Amniotic epithelial cell (primary cell): ENCODE results near the gene GPR143.

Source experiments
- DNase-seq: peaks from one replicate; pipeline ENCODE4 v3.0.0-alpha.2; 2010; ENCODE audit warnings: low read depth

Gene GPR143

DNA sequence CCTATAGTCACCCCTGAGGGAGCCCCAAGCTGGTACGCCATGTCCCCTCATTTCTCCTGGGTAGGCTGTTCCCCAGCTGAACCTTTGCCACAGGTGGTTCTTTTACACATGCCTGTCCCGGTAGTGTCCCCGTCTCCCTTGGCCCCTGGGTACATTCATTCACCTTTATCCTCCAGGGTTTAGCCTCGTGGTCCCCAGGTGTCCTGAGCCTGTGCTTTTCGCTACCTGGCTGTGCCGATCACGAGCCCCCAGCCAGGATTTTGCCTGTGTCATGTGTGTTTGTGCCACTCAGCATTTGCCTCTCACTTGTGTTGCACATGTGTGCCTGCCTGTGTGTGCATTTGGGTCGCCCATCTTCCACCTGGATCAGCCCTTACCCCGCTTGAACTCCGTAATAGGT, 57.6 kb downstream of the GPR143 start:
- DNase-seq, result no peak

DNA sequence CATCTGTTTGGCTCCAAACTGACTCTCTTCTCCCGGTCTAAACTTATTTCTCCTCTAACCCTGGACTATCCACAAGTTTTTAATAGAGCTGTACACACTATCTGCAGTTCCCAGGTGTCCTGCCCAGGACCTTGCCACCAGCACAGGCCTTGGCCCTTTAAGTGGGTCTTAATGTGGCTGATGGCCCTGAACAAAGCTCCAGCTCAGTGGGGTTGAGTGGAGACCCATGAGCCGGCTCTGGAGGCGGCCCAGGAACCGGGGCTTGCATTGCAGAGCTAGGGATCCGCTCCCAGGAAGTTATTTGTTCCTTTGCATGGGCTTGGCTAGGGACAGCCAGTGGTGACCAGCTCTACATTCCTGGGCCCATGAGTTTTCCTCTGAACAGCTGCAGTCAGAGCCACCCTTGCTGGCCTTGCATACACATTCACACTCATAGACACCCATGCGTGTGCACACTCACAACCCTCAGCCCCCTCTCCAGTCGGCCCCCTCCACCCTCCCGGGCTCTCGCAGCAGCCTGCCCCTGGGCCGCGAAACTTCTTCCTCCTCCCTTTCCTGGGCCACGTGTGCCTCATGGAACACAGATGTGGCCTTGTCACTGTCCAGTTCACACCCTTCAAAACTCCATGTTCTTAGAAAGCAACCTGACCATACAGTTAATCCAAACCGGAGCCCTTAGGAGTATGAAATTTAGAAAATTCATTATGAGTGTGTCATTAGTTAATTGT, 58.2 kb downstream of the GPR143 start:
- no peak for DNase-seq

DNA sequence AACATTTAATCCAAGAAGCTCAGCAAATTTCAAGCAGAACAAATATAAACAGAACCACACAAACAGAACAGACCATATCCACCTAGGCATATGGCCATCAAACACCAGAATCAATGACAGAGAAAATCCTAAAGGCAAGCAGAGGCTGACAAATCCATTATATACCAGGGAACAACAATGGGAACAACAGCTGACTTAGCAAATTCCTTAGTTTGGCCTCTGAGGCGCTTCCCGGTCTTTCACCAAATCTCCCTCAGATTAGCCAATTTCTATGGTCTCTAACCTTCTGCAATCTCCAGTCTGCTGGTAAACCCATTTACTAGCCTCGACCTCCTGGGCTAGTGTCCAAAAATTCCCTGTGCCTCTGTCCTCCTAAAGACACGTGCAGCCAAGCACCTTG, 59.2 kb downstream of the GPR143 start:
- DNase-seq, result no peak

DNA sequence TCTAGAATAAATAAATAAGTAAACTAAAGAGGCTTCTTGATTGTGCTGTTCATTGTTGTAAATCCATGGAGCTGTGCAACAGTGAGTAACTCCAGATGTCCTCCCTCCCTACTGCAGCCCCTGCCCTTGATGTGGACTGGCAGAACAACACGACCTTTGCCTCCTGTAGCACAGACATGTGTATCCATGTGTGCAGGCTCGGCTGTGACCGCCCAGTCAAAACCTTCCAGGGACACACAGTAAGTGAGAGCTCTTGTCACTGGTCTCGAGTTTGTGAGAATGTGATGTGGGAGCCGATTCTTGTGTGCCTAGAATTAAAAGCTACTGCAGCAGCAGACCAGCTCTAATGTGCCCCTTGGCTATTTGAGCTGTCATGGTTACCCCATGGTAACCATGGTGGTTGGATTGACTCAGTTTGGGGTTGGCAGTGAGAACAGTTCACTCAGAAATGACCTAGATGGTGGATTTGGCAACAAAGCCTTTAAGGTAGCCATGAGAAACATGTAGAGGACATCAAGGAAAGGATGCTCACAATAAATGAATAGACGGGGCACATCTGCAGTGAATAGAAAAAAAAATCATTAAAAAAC, 60.7 kb downstream of the GPR143 start:
- DNase-seq, result no peak

DNA sequence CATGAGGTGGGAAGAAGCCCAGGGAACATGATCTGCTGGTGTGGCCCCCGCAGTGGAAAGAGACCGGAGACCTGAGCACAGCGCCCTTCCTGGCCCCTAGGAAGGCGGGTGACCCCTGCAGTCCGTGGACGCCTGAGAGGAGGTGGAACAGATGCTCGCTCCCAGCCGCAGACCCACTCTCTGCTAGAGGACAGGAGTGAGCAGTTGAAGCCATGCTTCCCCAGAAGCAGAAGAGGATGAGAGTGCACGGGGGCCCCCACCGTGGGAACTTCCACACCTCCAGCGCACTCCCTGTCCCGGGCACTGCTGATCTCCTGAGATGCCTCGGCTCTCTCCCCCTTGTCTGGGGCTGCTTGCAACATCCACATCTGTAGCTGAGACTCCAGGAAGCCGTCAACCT, 62.2 kb downstream of the GPR143 start:
- no peak for DNase-seq

DNA sequence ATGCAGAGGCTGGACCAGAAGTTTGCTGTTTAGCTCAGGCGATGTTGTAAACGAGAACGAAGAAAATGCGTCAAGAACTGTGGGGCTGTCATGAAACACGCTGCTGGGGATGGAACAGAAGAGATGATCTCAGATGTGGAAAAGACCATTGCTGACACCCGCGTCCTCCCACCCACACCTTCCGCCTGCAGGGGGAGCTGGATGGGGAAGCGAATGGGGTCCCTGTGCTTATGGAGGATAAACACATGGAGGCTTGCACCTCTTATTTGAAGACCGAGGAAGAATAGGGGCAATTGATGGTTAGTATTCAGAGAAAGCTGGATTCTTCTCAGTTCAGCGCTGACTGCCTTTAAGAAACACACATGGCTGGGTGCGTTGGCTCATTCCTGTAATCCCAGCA, 63.9 kb downstream of the GPR143 start:
- DNase-seq, result no peak

DNA sequence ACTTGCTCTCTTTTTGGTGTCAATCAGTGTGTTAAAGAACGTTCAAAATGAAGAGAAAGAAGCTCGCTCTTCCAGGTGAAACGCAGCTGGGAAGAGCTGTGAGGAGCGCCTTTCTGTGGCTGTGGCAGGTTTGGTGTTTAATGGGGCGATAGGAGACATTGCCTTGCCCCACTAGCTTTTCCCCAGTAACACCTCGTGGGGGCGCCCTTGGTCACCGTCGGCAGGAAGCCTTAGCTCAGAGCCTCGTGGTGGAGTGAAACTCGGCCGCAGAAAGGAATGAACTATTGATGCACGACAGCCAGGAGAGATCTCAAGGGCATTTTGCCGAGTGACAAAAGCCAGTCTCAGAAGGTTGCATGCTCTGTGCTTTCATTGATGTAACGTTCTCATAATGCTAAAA, 65.1 kb downstream of the GPR143 start:
- DNase-seq, result no peak

DNA sequence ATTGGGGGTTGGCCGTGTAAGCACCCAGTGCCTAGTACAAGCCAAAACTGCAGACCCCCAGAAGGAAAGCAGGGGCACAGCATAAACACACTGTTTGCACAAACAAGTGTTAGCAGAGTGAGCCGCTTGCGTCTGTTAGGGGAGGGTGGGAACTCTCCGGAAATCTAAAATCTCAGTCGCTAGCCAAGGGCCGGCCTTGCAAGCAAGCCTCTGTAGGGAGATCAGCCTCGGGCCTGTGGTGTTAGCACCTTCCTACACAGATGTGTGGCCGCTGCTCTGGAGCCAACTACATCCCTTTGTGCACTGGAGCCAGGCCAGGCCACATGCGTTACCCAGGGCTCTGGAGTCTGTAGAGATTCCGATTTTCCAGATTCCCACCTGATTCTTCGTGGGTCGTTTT, 67.1 kb downstream of the GPR143 start:
- DNase-seq, result no peak

DNA sequence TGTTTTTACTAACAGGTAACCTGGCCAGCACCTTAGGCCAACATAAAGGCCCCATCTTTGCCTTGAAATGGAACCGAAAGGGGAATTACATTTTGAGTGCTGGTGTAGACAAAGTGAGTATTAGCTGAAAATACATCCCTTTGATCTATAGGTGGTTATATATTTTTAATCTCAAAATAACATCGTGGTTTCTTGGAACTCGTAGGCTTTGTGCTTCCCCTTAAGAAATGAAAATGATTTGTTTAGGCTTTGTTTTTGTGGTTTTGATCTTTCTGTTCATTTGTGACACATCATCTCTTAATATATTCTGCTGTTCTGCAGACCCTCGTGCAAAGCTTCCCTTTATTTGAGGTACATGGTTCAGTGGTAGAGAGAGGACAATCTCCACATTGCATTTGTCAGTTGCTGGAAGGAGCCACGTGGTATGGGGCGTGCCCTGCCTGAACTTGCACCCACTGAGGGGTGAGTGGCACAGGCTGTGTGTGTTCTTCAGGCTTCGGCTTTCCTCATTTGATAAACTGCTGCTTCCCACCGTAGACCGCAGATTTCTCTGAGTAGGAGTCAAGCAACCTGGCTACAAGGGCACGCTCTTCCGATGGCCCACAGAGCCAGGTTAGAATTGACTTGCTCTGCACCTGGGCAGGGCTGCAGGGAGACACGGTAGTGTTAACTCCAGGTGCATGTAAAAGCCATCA, 72.2 kb downstream of the GPR143 start:
- no peak for DNase-seq

DNA sequence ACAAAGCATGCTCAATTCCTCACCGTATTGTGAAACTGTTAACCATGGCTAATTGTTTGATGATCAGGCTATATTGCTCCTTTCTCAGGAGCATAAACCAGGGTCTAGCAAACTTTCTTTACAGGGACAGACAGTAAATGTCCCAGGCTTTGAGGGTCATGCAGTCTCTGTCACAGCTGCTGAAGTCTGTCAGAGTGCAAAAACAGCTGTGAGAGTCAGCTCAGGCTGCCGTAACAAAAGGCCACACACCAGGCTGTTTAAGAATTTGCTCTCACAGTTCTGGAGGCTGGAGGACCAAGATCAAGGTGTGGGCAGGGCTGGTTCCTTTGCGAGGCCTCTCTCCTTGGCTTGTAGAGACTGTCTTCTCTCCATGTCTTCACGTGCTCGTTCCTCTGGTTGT, 75.6 kb downstream of the GPR143 start:
- DNase-seq, result no peak

DNA sequence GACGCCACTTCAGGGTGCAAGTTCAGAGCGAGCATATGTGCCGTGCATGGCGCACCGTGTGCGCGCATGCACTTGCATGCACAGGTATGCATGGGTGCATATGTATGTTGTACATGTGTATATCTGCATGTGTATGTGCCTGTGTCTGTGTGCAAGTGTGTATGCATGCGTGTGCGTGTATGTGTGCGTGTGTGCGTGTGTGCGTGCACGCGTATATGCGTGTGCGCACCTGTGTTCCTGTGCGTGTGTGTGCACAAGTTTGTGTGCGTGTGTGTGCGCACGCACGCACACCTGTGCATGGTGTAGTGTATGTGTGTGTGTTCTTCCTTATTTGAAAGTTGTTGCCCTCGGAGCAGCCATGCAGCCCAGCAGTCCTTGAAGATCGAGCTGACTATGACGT, 76.8 kb downstream of the GPR143 start:
- no peak for DNase-seq

DNA sequence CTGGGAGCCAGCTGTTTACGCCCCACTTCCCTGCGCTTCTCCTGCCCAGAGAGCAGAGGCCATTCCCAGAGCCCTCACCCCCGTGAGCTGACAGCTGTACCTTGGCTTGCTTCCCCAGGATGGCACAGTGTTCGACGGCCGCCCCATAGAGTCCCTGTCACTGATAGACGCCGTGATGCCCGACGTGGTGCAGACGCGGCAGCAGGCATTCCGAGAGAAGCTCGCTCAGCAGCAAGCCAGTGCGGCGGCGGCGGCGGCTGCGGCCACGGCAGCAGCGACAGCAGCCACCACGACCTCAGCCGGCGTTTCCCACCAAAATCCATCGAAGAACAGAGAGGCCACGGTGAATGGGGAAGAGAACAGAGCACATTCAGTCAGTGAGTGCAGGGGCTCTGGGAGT, 77.7 kb downstream of the GPR143 start:
- DNase-seq, result no peak

DNA sequence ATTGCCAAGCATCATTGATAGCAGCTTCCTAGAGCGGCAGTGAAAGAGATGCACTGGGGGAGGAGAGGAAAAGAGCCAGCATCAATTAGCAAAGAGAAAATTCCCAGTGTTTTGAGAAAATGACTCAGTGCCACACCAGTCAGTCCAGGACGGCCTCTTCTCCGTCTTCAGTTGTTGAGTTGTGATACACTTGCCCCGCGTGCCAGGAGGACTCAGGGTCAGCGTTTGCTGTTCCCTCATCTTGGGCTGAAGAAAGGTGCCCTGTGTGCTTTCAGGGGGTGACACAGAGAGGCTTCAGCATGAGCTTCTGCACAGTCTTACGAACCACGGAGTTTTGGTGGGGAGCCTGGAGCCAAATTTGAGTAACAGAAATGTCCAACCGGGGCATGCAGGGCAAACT, 82.3 kb downstream of the GPR143 start:
- DNase-seq, result no peak

DNA sequence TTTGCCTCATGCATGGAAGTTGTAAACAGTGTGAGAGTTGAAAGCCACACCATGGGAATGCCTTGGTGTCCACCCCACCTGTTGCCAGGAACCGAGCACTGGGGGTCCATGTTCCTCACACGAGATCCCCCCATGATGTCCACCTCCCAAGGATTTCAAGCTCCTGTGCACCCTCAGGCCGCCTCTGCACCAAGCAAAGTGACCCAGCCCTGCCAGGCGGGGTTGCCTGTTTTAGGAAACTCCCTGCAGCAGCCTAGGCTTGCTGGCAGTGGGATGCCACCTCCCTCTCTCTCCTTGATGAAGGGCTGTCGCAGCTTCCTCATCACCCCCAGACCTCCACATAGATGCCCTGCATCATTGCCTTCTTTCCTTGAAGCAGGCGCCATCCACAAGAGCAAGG, 82.8 kb downstream of the GPR143 start:
- no peak for DNase-seq

DNA sequence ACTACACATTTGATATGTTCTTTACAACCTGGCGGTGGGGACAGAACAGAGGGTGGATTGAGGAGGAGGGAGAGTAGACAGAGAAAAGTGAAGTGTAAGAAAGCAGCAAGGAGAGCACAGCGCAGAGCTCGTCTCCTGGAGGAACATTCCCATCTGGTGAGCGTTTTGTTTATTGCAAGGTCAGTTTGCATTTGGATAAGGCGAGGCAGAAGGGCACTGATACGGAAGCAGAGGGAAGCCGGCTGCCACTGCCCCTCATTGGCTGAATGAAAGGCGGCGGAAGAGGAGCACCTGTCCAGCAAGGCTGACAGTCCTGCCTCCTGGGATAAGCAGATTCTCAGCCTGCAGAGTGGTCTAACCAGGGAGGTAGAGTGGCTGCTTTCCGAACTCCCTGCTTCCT, 83.2 kb downstream of the GPR143 start:
- DNase-seq, result peak; percentile 59

DNA sequence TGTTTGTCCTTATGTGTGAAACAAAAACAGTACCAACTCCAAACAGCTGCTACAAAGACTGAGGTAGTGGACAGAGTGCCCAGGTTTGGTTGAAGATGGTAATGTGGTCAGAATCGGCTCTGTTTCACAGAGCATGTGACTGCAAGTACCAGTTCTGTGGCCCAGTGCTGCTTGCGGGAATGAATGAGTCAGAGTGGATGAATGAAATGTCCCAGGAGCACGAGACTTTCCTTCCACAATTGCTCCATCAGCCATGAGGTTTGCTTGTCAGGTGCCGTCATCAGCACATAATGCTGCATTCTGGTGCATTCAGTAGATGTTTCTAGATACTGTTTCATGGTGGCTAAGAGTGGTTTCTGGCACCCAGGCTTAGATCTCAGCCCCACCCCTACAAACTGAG, 84.2 kb downstream of the GPR143 start:
- peak; percentile 82 for DNase-seq

DNA sequence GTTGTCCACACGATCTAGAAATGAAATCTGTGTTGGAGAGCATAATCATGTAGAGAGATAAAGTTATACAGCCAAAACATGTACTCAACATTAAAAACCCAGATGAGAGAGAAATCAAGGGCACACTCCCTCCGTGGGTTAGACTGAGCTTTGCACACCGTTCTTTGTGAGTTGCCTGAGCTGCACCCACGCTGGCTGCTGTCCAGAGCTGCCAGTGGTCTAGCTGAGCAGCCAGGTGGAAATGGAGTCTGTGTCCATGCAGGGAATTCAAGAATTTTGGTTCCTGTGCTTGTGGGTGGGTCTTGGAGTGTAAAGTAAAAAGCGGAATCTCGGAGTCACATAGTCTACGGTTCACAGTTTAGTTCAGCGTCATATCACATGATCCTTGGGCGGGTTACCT, 84.6 kb downstream of the GPR143 start:
- no peak for DNase-seq

DNA sequence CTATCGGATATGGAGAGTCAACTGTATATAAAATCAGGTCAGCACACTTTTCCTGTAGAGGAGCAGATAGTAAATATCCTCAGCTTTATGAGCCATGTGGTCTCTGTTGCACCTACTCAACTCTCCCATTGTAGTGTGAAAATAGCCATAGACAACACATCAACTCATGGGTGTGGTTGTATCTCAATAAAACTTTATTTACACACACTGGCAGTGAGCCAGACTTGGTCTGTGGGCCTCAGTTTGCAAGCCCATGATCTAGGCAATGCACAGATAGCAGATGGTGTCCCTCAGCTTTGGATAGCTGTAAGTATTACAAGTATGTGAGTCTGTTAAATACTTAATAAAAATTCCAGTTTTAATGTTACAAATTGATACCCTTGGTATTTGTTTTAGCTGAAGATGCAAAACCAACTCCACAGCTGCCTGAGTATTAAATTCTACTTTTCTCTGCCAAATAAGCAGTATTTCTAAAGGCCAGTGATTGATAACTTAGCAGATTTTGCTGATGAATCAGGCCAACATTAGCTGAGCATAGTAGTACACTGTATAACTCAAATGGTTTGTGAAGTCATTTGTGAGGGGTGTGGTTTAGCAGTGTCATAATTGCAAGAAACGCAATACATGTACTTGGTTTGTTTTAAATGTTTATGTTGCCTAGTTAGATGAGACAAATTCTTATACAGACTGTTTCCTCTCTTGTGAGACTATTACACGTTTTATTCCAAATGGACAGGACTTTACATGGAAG, 87.3 kb downstream of the GPR143 start:
- DNase-seq, result peak; percentile 29

DNA sequence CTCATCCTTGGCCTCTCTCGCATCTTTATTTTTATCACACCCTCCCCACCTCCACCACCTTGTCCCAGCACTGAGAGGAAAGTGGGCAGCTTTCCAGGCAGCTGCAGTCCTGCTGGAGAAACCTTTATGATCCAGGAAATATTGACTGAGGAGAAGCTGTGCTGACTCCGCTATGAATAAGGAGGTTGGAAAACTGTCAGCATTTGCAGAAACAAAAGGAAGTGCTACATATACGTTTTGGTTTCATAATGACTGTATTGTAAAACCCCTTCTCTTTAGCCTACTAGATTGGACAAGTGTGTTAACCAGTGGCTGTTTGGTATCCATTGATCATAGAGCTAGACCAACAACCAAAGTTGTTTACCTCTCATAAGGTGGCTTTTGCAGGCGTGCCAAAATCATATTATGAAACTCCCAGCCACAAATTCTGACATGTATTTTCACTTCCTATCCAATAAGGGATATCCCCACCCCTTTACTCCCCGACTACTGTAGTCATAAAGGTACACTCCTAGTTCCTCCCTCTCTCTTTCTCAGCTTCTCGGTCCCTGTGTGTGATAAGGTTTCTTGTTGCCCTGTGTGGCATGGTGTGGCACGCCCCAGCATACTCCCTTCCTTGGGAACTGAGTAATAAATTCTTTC, 88.4 kb downstream of the GPR143 start:
- DNase-seq, result peak; percentile 13

DNA sequence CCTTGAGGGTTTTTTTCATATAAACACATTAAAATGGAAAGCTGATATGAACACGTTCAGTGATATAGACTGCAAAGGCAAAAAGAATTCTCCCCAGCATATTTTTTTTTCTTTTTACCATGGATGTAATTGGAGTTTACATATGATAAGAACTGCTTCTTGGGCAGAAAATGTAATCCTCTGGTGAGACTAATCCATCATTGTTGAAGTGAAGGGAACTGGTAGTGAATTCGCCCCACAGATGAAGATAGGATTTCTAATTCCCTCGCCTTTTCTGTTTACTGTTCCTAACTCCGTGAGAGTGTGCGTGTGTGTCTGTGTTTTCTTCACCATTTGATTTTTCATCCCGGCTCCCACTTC, 88.9 kb downstream of the GPR143 start:
- DNase-seq, result peak; percentile 27

DNA sequence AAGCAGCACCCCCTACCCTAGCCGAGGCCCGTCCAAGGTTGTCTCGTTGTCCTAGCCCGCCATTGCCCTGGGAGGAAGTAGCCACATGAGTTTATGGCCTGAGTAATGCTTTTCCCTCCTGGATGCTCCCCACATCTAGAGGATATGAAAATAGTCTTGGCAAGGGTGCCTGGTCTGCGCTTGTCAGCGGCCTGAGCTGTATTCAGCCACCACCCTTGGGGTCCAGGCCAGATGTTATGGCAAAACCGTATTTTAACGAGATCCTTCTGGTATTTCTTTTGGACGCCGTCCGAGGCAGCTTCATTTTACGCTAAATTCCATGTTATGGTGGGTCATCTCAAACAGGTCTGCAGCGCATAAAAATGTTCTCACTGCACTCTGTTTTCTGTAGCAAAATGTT, 89.3 kb downstream of the GPR143 start:
- DNase-seq, result no peak
